ENCODE measurements around the gene PSMA1.

- TF ChIP-seq CTCF (IDR thresholded peaks at IDR 0.05; ENCODE audit: insufficient read depth, low read depth, low read length) (no peak), EZH2 (IDR thresholded peaks at IDR 0.05; ENCODE audit: insufficient read depth, low read length) (no peak)
Measured at GRCh38 chr11:14463623-14464022, 56.6 kb downstream of the PSMA1 start.

Measured in astrocyte (in vitro differentiated cells and primary cell).